KMS-11 (cell line): ENCODE data around the gene SGCD.

Experiments used
- H2AFZ ChIP-seq: fragments of 200-600 bp; sonication (generic); 2 replicates; pipeline ENCODE4 v1.6.1; 2016; ENCODE audit warnings: antibody characterized with exemption, mixed run types, low read depth
- H3K27ac ChIP-seq: fragments of 200-600 bp; sonication (generic); 2 replicates; pipeline ENCODE4 v1.6.1; 2016; ENCODE audit warnings: mild to moderate bottlenecking, mixed run types
- H3K27me3 ChIP-seq: fragments of 200-600 bp; sonication (generic); 2 replicates; pipeline ENCODE4 v1.6.1; 2017; ENCODE audit warnings: mild to moderate bottlenecking, low read depth, mixed run types, moderate library complexity; ENCODE audit not compliant: insufficient read depth
- H3K36me3 ChIP-seq: fragments of 200-600 bp; sonication (generic); 2 replicates; pipeline ENCODE4 v1.6.1; 2017; ENCODE audit warnings: mild to moderate bottlenecking, mixed run types; ENCODE audit not compliant: insufficient read depth
- H3K4me1 ChIP-seq: fragments of 200-600 bp; sonication (generic); 2 replicates; pipeline ENCODE4 v1.6.1; 2016; ENCODE audit warnings: mild to moderate bottlenecking, low read depth, mixed run types; ENCODE audit not compliant: poor library complexity, severe bottlenecking
- H3K4me2 ChIP-seq: fragments of 200-600 bp; sonication (generic); 2 replicates; pipeline ENCODE4 v1.7.0; 2016; ENCODE audit warnings: mild to moderate bottlenecking, mixed run types
- H3K4me3 ChIP-seq: fragments of 200-600 bp; sonication (generic); IDR thresholded peaks from 2 replicates; pipeline ENCODE4 v1.6.1; 2017; ENCODE audit warnings: low read depth, low read length, mixed read lengths; ENCODE audit not compliant: insufficient read depth
- H3K79me2 ChIP-seq: fragments of 200-600 bp; sonication (generic); 2 replicates; pipeline ENCODE4 v1.6.1; 2016; ENCODE audit warnings: low read depth, mixed run types; ENCODE audit not compliant: insufficient read depth
- H3K9ac ChIP-seq: fragments of 200-600 bp; sonication (generic); 2 replicates; pipeline ENCODE4 v1.6.1; 2016; ENCODE audit warnings: mild to moderate bottlenecking, mixed run types
- H4K20me1 ChIP-seq: fragments of 200-600 bp; sonication (generic); 2 replicates; pipeline ENCODE4 v1.6.1; 2016; ENCODE audit warnings: mild to moderate bottlenecking, mixed run types; ENCODE audit not compliant: insufficient read depth
- TF ChIP-seq, protein P1 (sequence below): fragments of 200-600 bp; sonication (generic); conservative IDR thresholded peaks from 2 replicates; pipeline ENCODE4 v1.6.1; 2017; ENCODE audit warnings: low read depth, mild to moderate bottlenecking, antibody characterized with exemption, low read length, moderate library complexity, mixed read lengths

SGCD gene

GRCh38 chr5:156379206-156379605, 52.2 kb downstream of the SGCD start:
- H3K27ac ChIP-seq, result no peak overlapping the region
- no peaks in the 10 kb centered on the region for H3K36me3 ChIP-seq

DNA sequence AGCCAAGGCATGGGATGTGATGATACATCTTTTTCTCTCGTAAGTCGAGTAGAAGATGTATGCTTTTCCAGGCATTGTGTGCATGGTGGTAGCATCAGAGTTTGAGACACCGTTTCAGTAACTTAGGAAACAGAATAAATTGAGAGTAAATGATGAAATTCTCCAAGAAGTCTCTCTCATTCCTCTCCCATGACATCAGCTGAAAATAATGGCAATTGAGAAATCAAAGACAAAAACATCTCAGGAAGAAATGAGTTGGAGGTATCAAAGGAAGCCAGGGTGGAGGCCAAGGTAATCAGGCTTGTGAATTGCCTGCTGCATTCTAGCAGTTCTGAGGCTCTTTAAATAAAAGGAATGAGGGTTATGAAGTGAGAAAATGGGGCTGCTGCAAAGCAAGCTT, 53.9 kb downstream of the SGCD start:
- Histone ChIP-seq H3K79me2 (no peaks in the 10 kb centered on the region), H3K4me2 (no peak overlapping the region), H3K4me3 (no peak overlapping the region), H3K36me3 (no peaks in the 10 kb centered on the region), H3K4me1 (no peaks in the 10 kb centered on the region), H2AFZ (no peak overlapping the region), H3K27me3 (no peaks in the 10 kb centered on the region), H3K27ac (no peak overlapping the region), H3K9ac (no peak overlapping the region), H4K20me1 (no peaks in the 10 kb centered on the region)
- TF ChIP-seq, protein P1, sequence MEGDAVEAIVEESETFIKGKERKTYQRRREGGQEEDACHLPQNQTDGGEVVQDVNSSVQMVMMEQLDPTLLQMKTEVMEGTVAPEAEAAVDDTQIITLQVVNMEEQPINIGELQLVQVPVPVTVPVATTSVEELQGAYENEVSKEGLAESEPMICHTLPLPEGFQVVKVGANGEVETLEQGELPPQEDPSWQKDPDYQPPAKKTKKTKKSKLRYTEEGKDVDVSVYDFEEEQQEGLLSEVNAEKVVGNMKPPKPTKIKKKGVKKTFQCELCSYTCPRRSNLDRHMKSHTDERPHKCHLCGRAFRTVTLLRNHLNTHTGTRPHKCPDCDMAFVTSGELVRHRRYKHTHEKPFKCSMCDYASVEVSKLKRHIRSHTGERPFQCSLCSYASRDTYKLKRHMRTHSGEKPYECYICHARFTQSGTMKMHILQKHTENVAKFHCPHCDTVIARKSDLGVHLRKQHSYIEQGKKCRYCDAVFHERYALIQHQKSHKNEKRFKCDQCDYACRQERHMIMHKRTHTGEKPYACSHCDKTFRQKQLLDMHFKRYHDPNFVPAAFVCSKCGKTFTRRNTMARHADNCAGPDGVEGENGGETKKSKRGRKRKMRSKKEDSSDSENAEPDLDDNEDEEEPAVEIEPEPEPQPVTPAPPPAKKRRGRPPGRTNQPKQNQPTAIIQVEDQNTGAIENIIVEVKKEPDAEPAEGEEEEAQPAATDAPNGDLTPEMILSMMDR, result no peak

More at GRCh38 chr5:156379206-156379605, 52.2 kb downstream of the SGCD start:
- Histone ChIP-seq H3K79me2 (no peaks in the 10 kb centered on the region), H3K4me1 (no peaks in the 10 kb centered on the region), H3K27me3 (no peaks in the 10 kb centered on the region), H3K4me3 (no peak overlapping the region), H4K20me1 (no peaks in the 10 kb centered on the region), H3K4me2 (no peak overlapping the region), H3K9ac (no peak overlapping the region), H2AFZ (no peak overlapping the region)
- TF ChIP-seq, protein P1, result no peak

GRCh38 chr5:156383510-156384265, 56.7 kb downstream of the SGCD start:
- Histone ChIP-seq H3K9ac (no peak overlapping the region), H3K27ac (no peak overlapping the region), H3K4me1 (no peaks in the 10 kb centered on the region), H4K20me1 (no peaks in the 10 kb centered on the region), H3K27me3 (no peaks in the 10 kb centered on the region), H3K4me3 (no peak overlapping the region), H2AFZ (no peak overlapping the region), H3K79me2 (no peaks in the 10 kb centered on the region), H3K36me3 (no peaks in the 10 kb centered on the region), H3K4me2 (no peak overlapping the region)
- TF ChIP-seq, protein P1, result no peak

DNA sequence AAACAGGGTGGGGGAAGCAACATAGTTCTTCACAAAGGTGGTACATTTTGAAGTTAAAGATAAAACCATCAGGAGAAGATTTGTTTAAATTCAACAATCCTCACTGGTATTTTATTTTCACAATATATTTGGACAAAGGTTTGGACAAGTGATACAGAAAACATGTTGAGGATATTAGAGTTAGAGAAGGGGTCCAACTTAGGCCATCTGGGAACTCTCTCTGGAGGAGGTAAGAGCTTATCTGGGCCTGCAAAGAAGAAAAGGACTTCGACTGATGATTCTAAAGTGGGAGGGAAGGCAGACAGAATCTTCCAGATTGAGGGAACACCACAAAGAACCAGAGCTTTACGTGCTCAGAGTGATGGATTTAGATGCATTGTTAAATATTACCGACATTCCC, 58.5 kb downstream of the SGCD start:
- no peaks in the 10 kb centered on the region for H3K4me1 ChIP-seq
- H3K9ac ChIP-seq, result no peak overlapping the region
- no peaks in the 10 kb centered on the region for H3K79me2 ChIP-seq
- no peaks in the 10 kb centered on the region for H3K27me3 ChIP-seq
- H2AFZ ChIP-seq, result no peak overlapping the region
- no peak overlapping the region for H3K27ac ChIP-seq
- H3K4me2 ChIP-seq, result no peak overlapping the region
- no peaks in the 10 kb centered on the region for H3K36me3 ChIP-seq
- no peaks in the 10 kb centered on the region for H4K20me1 ChIP-seq
- no peak overlapping the region for H3K4me3 ChIP-seq
- TF ChIP-seq, protein P1, result no peak
